ENCODE measurements around the gene WAPL.

DNA sequence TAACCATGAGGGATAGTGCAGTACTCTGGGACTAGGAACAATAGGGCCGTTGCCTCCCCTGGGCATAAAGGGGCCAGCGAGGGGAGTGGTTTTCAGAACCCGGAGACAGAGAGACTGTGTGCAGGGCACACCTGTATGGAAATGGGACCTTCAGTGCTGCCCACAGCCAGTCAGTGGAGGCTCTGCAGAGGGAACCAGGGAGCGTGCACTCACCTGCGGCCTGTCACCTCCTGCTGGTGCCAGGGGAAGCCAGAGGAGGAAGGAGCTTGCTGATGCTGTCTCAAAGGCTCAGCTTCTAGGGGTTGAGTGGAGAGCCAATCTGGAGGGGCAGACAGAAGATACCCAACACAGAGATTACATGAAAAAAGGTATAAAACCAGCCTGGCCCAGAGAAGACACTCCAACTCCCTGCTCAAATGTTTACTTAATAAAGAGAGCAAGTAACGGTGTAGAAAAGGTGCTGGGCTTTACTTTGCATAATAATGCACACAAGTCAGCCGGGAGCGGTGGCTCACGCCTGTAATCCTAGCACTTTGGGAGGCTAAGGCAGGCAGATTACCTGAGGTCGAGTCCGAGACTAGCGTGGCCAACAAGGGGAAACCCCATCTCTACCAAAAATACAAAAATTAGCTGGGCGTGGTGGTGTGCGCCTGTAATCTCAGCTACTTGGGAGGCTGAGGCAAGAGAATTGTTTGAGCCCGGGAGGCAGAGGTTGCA lies 35.5 kb upstream of the WAPL start:
- no peak for TF ChIP-seq FOXP1 (CRISPR knock-in tag; IDR thresholded peaks at IDR 0.05)
- no peak for TF ChIP-seq POLR2AphosphoS5 (IDR thresholded peaks at IDR 0.05; ENCODE audit: control insufficient read depth, insufficient read depth, low read depth, low read length)

Data from K562 (cell line).